Transverse colon (tissue), 3 donors: ENCODE measurements around the gene VEPH1.

Source experiments
- POLR2A ChIP-seq: fragments of 450-650 bp; IDR thresholded peaks from one replicate; pipeline ENCODE4 v1.6.1; 2016; ENCODE audit warnings: antibody characterized with exemption, mild to moderate bottlenecking, moderate library complexity
- POLR2AphosphoS5 ChIP-seq, 3 donors: sonication (generic); formaldehyde crosslinking; IDR thresholded peaks; one replicate each; pipeline ENCODE4 v1.6.1; 2016; ENCODE audit warnings: antibody characterized with exemption in 3 of 3

GRCh38 chr3:157398598-157398997 is 104.6 kb downstream of the VEPH1 start:
- TF ChIP-seq POLR2AphosphoS5 (IDR thresholded peaks at IDR 0.05) (no peak), POLR2A (no peak)
